Measurements from ENCODE around the gene SH3PXD2A.

The SH3PXD2A gene

DNA sequence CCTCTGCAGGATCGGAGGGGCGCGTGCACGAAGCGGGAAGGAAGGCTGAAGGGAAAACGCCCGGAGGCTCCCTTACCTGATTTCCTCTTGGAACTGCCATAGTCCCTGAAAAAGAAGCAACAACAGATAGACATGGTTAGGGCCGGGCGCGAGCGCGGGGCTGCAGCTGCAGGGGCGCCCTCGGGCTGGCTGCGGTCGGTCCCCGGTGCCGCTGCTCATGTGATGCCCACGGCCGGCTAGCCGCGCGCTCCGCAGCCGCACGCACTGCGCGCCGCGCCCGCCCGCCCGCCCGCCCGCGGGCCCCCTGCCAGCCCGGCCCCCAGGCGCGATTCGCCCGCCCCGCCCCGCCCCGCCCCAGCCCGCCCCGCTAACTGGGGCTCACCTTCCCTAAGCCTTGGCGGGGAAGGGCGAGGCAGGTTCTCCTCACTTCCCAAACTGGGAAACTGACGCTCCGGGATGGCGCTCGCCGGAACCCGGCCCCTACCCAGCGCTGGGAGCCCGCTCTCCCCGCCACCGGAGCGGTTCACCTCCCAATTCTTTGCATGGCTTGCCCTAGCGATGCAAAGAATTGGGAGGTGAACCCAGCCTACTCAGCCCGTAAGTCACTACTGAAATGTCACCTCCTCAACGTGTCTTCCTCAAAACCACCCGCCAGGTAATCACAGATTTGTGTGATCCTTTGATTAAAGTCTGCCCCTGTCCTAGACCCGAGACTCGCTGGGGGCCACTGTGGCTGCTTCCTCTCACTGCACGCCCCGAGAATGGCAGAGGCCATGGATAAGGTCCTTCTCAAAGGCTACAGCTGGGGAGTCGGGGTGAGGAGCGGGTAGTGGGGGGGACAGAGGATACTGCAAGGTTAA is 162.2 kb downstream of the SH3PXD2A start:
- no peak overlapping the region for H3K27ac ChIP-seq (ENCODE audit: low read length)
- no peaks in the 10 kb centered on the region for H3K36me3 ChIP-seq (ENCODE audit: control insufficient read depth in 2 of 2, insufficient read depth in 2 of 2, low read length in 2 of 2)
- peaks cover 6 to 13% of the 10 kb centered on the region in 2 donors for H3K27me3 ChIP-seq (ENCODE audit: control insufficient read depth in 1 of 2, insufficient read depth in 2 of 2, low read length in 2 of 2)
- peak overlapping the region; percentile 51 to 63 for H3K4me3 ChIP-seq (ENCODE audit: low read length in 2 of 2)
- H3K9ac ChIP-seq (ENCODE audit: low read length in 2 of 2): peak overlapping the region in 1 of 2 donors; percentile 44
- H3K4me1 ChIP-seq (ENCODE audit: control insufficient read depth, insufficient read depth, low read length): peaks cover 31% of the 10 kb centered on the region
- H3K9me3 ChIP-seq (ENCODE audit: control insufficient read depth in 2 of 2, low read length in 2 of 2): no peaks in the 10 kb centered on the region

DNA sequence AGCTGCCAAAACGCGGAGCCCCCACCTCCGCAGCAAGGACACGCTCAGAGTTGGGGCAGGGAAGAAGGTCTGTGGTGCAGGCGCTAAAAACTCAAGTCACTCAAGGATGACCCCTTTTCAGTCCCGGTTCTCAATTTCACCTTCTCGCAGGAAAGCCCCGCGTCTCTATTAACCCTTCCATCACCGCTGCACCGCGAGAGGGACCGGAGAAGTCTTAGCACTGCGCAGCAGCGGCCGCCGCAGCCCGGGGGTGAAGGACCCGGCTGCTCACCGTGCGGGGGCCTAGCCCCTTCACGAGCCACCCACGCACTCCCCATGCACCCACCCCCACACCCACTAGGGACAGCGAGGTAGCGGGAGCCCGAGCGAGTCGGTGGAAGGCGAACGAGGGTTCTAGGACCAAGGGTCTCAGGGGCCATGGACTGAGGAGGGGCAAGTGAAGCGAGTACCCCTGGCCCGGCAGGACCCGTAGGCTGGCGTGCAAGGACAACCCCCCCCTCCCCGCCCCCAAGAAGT is 162.9 kb downstream of the SH3PXD2A start:
- no peak overlapping the region for H3K9ac ChIP-seq (ENCODE audit: low read length in 2 of 2)
- no peak overlapping the region for H3K27ac ChIP-seq (ENCODE audit: low read length)
- peaks cover 6 to 13% of the 10 kb centered on the region in 2 donors for H3K27me3 ChIP-seq (ENCODE audit: control insufficient read depth in 1 of 2, insufficient read depth in 2 of 2, low read length in 2 of 2)
- H3K9me3 ChIP-seq (ENCODE audit: control insufficient read depth in 2 of 2, low read length in 2 of 2): no peaks in the 10 kb centered on the region
- peak overlapping the region; percentile 33 to 63 for H3K4me3 ChIP-seq (ENCODE audit: low read length in 2 of 2)
- peaks cover 31% of the 10 kb centered on the region for H3K4me1 ChIP-seq (ENCODE audit: control insufficient read depth, insufficient read depth, low read length)
- H3K36me3 ChIP-seq (ENCODE audit: control insufficient read depth in 2 of 2, insufficient read depth in 2 of 2, low read length in 2 of 2): no peaks in the 10 kb centered on the region

DNA sequence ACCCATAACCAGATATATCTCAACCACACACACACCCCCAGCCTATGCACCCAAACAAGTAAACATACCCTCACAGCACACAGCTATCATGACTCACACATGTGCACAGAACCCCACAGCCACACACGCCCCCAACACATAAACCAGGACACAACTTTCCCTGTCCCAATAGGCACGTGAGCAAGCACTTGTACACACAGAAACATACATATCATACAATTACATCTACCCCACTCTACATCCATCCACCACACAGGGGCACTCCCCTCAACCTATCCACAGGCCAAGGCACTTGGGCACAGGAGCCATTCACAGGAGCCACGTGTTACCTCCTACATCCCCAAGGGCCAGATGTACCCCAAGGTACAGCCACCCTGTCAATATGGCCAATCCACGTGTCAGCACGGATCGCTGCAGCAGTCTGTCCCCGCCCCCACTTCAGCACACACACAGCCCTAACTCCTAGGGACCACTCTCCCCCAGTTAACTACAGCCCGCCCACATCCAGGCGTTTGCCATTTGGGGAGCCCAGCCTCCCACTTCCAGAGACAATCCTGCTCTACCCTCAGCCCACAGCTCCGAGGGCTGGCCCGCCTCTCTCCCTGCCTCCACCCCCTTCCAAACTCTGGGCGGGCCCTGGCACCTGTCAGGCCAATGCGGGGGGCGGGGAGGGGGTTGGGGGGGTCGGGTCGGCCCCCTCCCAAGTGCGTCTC is 163.5 kb downstream of the SH3PXD2A start:
- H3K9ac ChIP-seq (ENCODE audit: low read length in 2 of 2): no peak overlapping the region

DNA sequence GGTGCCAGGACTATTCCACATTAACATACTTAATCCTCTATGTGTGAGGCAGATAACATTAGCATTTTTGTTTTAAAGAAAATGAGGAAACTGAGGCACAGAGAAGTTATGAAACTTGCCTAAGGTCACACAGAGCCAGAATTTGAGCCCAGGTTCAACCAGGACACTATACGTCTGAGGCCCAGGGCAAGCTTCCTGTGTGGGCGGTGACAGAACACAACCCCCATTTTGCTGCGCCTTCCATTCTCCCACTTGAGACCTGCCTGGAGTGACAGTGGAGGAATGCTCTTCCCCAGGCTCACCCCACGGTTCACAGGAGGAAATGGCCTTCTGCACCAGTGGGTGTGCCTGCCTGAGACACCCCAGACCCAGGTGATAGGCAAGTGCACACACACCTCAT is 164.1 kb downstream of the SH3PXD2A start:
- Histone ChIP-seq H3K27me3 (ENCODE audit: control insufficient read depth in 1 of 2, insufficient read depth in 2 of 2, low read length in 2 of 2) (peaks cover 6 to 13% of the 10 kb centered on the region in 2 donors), H3K4me3 (ENCODE audit: low read length in 2 of 2) (no peak overlapping the region), H3K27ac (ENCODE audit: low read length) (no peak overlapping the region), H3K36me3 (ENCODE audit: control insufficient read depth in 2 of 2, insufficient read depth in 2 of 2, low read length in 2 of 2) (no peaks in the 10 kb centered on the region), H3K4me1 (ENCODE audit: control insufficient read depth, insufficient read depth, low read length) (peaks cover 23% of the 10 kb centered on the region), H3K9me3 (ENCODE audit: control insufficient read depth in 2 of 2, low read length in 2 of 2) (no peaks in the 10 kb centered on the region), H3K9ac (ENCODE audit: low read length in 2 of 2) (no peak overlapping the region)

More for the DNA sequence above, 163.5 kb downstream of the SH3PXD2A start:
- Histone ChIP-seq H3K4me1 (ENCODE audit: control insufficient read depth, insufficient read depth, low read length) (peaks cover 25% of the 10 kb centered on the region), H3K27me3 (ENCODE audit: control insufficient read depth in 1 of 2, insufficient read depth in 2 of 2, low read length in 2 of 2) (peaks cover 6 to 13% of the 10 kb centered on the region in 2 donors), H3K36me3 (ENCODE audit: control insufficient read depth in 2 of 2, insufficient read depth in 2 of 2, low read length in 2 of 2) (no peaks in the 10 kb centered on the region), H3K27ac (ENCODE audit: low read length) (no peak overlapping the region), H3K9me3 (ENCODE audit: control insufficient read depth in 2 of 2, low read length in 2 of 2) (no peaks in the 10 kb centered on the region), H3K4me3 (ENCODE audit: low read length in 2 of 2) (no peak overlapping the region)

DNA sequence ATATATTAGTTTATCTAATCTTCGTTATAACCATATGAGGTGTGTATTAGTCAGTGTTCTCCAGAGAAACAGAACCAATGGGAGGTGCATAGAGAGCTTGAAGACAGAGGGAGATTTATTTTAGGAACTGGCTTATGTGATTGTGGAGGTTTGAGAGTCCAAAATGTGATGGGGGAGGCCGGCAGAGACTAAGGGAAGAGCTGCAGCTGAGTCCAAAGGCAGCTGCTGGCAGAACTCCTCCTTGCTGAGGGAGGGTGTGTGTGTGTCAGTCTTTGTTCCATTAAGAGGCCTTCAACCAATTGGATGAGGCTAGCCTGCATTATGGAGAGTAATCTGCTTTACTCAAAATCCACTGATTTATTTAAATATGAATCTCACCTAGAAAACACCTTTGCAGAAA is 165.1 kb downstream of the SH3PXD2A start:
- Histone ChIP-seq H3K27ac (ENCODE audit: low read length) (no peak overlapping the region), H3K9me3 (ENCODE audit: control insufficient read depth in 2 of 2, low read length in 2 of 2) (no peaks in the 10 kb centered on the region), H3K4me1 (ENCODE audit: control insufficient read depth, insufficient read depth, low read length) (peaks cover 16% of the 10 kb centered on the region), H3K9ac (ENCODE audit: low read length in 2 of 2) (no peak overlapping the region), H3K36me3 (ENCODE audit: control insufficient read depth in 2 of 2, insufficient read depth in 2 of 2, low read length in 2 of 2) (no peaks in the 10 kb centered on the region), H3K4me3 (ENCODE audit: low read length in 2 of 2) (no peak overlapping the region), H3K27me3 (ENCODE audit: control insufficient read depth in 1 of 2, insufficient read depth in 2 of 2, low read length in 2 of 2) (peaks cover 6 to 13% of the 10 kb centered on the region in 2 donors)

DNA sequence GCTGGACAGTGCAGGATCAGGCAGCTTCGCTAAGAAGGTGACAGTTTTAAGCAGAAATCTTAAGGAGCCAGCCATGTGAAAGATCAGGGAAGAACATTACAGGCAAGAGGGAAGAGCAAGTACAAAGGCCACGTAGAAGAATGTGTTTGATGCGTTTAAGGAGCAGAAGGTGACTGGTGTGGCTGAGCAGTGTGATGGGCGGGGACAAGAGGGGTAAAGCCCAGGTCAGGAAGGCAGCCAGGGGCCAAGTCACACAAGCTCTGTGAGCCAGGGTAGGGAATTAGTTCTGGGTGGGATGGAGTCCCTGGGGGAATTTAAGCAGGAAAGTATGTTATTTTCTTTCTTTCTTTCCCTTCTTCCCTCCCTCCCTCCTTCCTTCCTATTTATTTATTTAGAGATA is 166.9 kb downstream of the SH3PXD2A start:
- Histone ChIP-seq H3K4me1 (ENCODE audit: control insufficient read depth, insufficient read depth, low read length) (peaks cover 10% of the 10 kb centered on the region), H3K9ac (ENCODE audit: low read length in 2 of 2) (no peak overlapping the region), H3K27me3 (ENCODE audit: control insufficient read depth in 1 of 2, insufficient read depth in 2 of 2, low read length in 2 of 2) (peaks cover 1 to 7% of the 10 kb centered on the region in 2 donors), H3K27ac (ENCODE audit: low read length) (no peak overlapping the region), H3K9me3 (ENCODE audit: control insufficient read depth in 2 of 2, low read length in 2 of 2) (no peaks in the 10 kb centered on the region), H3K36me3 (ENCODE audit: control insufficient read depth in 2 of 2, insufficient read depth in 2 of 2, low read length in 2 of 2) (no peaks in the 10 kb centered on the region), H3K4me3 (ENCODE audit: low read length in 2 of 2) (no peak overlapping the region)

DNA sequence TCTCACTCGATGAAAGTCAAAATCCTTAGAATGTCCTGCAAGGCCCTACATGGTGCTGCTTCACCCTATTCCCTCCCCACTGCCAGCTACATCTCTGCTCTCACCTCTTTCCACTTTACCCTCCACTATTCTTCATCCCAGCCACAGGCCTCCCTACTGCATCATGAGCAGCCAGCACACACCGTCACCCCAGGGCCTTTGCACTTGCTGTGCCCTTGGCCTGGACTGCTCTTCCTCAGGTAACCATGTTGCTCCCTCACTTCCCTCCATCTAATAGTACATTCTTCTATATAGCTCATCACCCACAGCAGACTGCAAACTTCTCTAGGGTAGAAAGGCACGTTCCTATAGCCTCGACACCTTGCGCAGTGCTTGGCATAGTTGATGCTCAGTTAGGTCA is 167.7 kb downstream of the SH3PXD2A start:
- H3K27me3 ChIP-seq (ENCODE audit: control insufficient read depth in 1 of 2, insufficient read depth in 2 of 2, low read length in 2 of 2): peaks cover 0 to 3% of the 10 kb centered on the region in 2 donors
- H3K36me3 ChIP-seq (ENCODE audit: control insufficient read depth in 2 of 2, insufficient read depth in 2 of 2, low read length in 2 of 2): no peaks in the 10 kb centered on the region
- no peak overlapping the region for H3K4me3 ChIP-seq (ENCODE audit: low read length in 2 of 2)
- no peaks in the 10 kb centered on the region for H3K9me3 ChIP-seq (ENCODE audit: control insufficient read depth in 2 of 2, low read length in 2 of 2)
- H3K27ac ChIP-seq (ENCODE audit: low read length): no peak overlapping the region
- H3K4me1 ChIP-seq (ENCODE audit: control insufficient read depth, insufficient read depth, low read length): peaks cover 7% of the 10 kb centered on the region
- H3K9ac ChIP-seq (ENCODE audit: low read length in 2 of 2): no peak overlapping the region

DNA sequence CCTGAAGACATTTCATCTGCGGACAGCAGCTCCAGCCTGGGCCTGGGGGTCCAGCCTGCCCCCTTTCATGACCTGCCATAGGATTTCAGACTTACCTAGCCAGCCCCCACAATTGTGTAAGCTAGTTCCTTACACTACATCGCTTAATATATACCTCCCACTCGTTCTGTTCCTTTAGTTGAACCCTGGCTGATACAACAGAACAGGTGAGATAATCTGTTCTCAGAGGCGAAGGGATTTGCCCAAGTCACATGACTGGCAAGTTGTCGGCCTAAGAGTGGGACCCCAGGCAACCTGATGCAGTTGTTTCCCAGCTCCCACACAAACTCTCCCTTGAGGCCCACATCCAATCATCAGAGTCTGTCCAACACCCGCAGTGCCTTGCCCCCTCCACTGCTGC is 168.2 kb downstream of the SH3PXD2A start:
- Histone ChIP-seq H3K9ac (ENCODE audit: low read length in 2 of 2) (no peak overlapping the region), H3K9me3 (ENCODE audit: control insufficient read depth in 2 of 2, low read length in 2 of 2) (no peaks in the 10 kb centered on the region), H3K36me3 (ENCODE audit: control insufficient read depth in 2 of 2, insufficient read depth in 2 of 2, low read length in 2 of 2) (no peaks in the 10 kb centered on the region), H3K4me3 (ENCODE audit: low read length in 2 of 2) (no peak overlapping the region), H3K4me1 (ENCODE audit: control insufficient read depth, insufficient read depth, low read length) (peaks cover 3% of the 10 kb centered on the region), H3K27ac (ENCODE audit: low read length) (no peak overlapping the region), H3K27me3 (ENCODE audit: control insufficient read depth in 1 of 2, insufficient read depth in 2 of 2, low read length in 2 of 2) (no peaks in the 10 kb centered on the region)

DNA sequence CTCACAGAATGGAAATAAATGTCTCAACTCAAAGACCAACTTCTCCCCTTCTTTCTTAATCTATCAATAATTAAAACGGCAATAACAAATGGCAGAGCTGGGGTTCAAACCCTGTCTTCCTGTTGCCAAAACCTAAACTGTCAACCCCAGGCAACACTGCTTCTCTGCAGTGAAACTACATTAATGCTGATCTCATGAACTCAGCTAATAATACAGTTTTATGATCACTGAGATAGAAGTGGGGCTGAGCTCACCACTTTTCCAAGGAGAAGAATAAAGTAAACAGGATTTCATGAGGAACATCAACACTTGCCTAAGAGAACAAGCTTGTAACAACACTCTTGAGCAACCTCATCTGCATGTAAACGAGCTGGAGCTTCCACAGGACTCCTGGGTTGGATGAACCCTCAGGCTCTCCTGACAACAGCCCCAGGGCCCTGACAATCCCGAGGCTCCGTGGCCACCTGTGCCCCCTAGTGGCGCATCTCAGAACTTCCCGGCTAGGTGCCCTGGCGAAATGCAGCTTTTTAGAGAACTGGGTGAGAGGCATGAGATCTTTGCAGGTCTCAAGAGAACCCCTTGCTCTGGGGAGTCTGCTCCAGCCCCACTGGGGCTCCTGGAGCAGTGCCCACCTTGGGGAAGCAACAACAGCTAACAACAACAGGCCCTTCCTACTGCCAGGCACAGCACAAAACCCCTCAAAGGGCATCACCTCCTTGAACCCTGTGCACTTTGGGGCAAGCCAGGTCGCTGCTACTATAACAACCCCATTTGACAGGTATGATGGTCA is 169.3 kb downstream of the SH3PXD2A start:
- Histone ChIP-seq H3K4me1 (ENCODE audit: control insufficient read depth, insufficient read depth, low read length) (peaks cover 3% of the 10 kb centered on the region), H3K4me3 (ENCODE audit: low read length in 2 of 2) (no peak overlapping the region), H3K9ac (ENCODE audit: low read length in 2 of 2) (no peak overlapping the region), H3K27ac (ENCODE audit: low read length) (no peak overlapping the region), H3K9me3 (ENCODE audit: control insufficient read depth in 2 of 2, low read length in 2 of 2) (no peaks in the 10 kb centered on the region), H3K36me3 (ENCODE audit: control insufficient read depth in 2 of 2, insufficient read depth in 2 of 2, low read length in 2 of 2) (no peaks in the 10 kb centered on the region), H3K27me3 (ENCODE audit: control insufficient read depth in 1 of 2, insufficient read depth in 2 of 2, low read length in 2 of 2) (no peaks in the 10 kb centered on the region)

DNA sequence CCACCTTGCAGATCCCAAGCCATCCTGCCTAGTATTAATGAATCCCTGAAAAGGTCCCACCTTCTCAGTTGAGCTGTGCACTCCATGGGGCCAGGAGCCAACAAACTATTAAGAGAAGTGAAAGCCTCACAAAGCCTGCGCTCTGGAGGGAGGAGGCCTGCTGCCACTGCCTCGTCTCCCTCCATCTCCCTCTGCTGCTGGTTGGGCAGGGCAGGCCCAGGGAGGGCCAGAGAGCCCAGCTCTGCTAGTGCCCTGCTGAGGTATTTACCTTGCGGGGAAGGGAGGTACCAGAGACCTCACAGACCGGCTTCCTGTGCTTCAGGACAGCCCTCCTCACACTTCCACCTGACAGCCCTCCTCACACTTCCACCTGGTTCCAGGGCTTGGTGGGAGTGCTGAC is 171.5 kb downstream of the SH3PXD2A start:
- H3K27ac ChIP-seq (ENCODE audit: low read length): no peak overlapping the region
- no peaks in the 10 kb centered on the region for H3K9me3 ChIP-seq (ENCODE audit: control insufficient read depth in 2 of 2, low read length in 2 of 2)
- no peak overlapping the region for H3K9ac ChIP-seq (ENCODE audit: low read length in 2 of 2)

More for the DNA sequence above, 171.5 kb downstream of the SH3PXD2A start:
- Histone ChIP-seq H3K27me3 (ENCODE audit: control insufficient read depth in 1 of 2, insufficient read depth in 2 of 2, low read length in 2 of 2) (no peaks in the 10 kb centered on the region), H3K4me3 (ENCODE audit: low read length in 2 of 2) (no peak overlapping the region), H3K36me3 (ENCODE audit: control insufficient read depth in 2 of 2, insufficient read depth in 2 of 2, low read length in 2 of 2) (no peaks in the 10 kb centered on the region), H3K4me1 (ENCODE audit: control insufficient read depth, insufficient read depth, low read length) (peaks cover 10% of the 10 kb centered on the region)
